WTC11 (cell line): ENCODE measurements around the gene ALAS1.
"Not testable (repeated sequence)": the region's sequence is repeated elsewhere in the genome, so short reads cannot be mapped to it uniquely, and the experiment has no call there.

Experiments
- ELF4 ChIP-seq: sonication (generic); formaldehyde crosslinking; IDR thresholded peaks from 2 replicates; pipeline ENCODE4 v1.8.1; 2022; ENCODE audit warnings: low read depth, mild to moderate bottlenecking, moderate library complexity, missing genetic modification reagents
- GRHL2 ChIP-seq: fragments of 250-450 bp; sonication (Bioruptor Pico); IDR thresholded peaks from 2 replicates; pipeline ENCODE4 v1.8.0; 2022; ENCODE audit warnings: mild to moderate bottlenecking, moderate library complexity; ENCODE audit not compliant: insufficient replicate concordance, severe bottlenecking
- SMAD3 ChIP-seq: sonication (generic); formaldehyde crosslinking; IDR thresholded peaks from 2 replicates; pipeline ENCODE4 v1.8.0; 2022; ENCODE audit warnings: missing genetic modification reagents, mild to moderate bottlenecking, borderline replicate concordance
- SP1 ChIP-seq: sonication (generic); formaldehyde crosslinking; conservative IDR thresholded peaks from 2 replicates; pipeline ENCODE4 v1.8.1; 2022; ENCODE audit warnings: missing genetic modification reagents
- TEAD1 ChIP-seq: sonication (generic); formaldehyde crosslinking; IDR thresholded peaks from 2 replicates; pipeline ENCODE4 v1.8.0; 2022; ENCODE audit warnings: mild to moderate bottlenecking, missing genetic modification reagents
- TF ChIP-seq, protein P1 (sequence below): fragments of 200-600 bp; IDR thresholded peaks from 2 replicates; pipeline ENCODE4 v1.8.0; 2022; ENCODE audit warnings: antibody characterized with exemption
- TF ChIP-seq, protein P2 (sequence below): sonication (generic); formaldehyde crosslinking; IDR thresholded peaks from 2 replicates; pipeline ENCODE4 v1.8.0; 2022; ENCODE audit warnings: mild to moderate bottlenecking, missing genetic modification reagents
- TF ChIP-seq, protein P3 (sequence below): sonication (generic); formaldehyde crosslinking; IDR thresholded peaks from 2 replicates; pipeline ENCODE4 v1.8.1; 2023; ENCODE audit warnings: mild to moderate bottlenecking, missing genetic modification reagents
- TF ChIP-seq, protein P4 (sequence below): sonication (generic); formaldehyde crosslinking; IDR thresholded peaks from 2 replicates; pipeline ENCODE4 v1.8.1; 2022; ENCODE audit warnings: mild to moderate bottlenecking, moderate library complexity, missing genetic modification reagents
- TF ChIP-seq, protein P5 (sequence below): sonication (generic); formaldehyde crosslinking; IDR thresholded peaks from 2 replicates; pipeline ENCODE4 v1.8.0; 2022; ENCODE audit warnings: mild to moderate bottlenecking, missing genetic modification reagents

DNA sequence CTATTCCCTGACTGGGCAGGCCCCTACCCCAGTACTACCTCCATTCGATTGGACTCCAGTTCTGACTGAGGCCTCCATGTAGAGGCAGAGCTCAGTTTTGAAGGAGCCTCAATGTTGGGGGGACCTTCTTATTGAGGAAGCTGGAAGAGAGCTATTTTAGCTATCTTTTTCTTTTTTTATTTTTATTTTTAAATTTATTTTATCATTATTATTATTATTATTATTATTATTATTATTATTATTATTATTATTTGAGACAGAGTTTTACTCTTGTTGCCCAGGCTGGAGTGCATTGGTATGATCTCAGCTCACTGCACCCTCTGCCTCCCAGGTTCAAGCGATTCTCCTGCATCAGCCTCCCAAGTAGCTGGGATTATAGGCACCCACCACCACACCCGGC, 27.7 kb upstream of the ALAS1 start:
- TF ChIP-seq, protein P1, sequence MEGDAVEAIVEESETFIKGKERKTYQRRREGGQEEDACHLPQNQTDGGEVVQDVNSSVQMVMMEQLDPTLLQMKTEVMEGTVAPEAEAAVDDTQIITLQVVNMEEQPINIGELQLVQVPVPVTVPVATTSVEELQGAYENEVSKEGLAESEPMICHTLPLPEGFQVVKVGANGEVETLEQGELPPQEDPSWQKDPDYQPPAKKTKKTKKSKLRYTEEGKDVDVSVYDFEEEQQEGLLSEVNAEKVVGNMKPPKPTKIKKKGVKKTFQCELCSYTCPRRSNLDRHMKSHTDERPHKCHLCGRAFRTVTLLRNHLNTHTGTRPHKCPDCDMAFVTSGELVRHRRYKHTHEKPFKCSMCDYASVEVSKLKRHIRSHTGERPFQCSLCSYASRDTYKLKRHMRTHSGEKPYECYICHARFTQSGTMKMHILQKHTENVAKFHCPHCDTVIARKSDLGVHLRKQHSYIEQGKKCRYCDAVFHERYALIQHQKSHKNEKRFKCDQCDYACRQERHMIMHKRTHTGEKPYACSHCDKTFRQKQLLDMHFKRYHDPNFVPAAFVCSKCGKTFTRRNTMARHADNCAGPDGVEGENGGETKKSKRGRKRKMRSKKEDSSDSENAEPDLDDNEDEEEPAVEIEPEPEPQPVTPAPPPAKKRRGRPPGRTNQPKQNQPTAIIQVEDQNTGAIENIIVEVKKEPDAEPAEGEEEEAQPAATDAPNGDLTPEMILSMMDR, result not testable (repeated sequence)
- TF ChIP-seq, protein P2, sequence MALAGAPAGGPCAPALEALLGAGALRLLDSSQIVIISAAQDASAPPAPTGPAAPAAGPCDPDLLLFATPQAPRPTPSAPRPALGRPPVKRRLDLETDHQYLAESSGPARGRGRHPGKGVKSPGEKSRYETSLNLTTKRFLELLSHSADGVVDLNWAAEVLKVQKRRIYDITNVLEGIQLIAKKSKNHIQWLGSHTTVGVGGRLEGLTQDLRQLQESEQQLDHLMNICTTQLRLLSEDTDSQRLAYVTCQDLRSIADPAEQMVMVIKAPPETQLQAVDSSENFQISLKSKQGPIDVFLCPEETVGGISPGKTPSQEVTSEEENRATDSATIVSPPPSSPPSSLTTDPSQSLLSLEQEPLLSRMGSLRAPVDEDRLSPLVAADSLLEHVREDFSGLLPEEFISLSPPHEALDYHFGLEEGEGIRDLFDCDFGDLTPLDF (CRISPR knock-in tag), result not testable (repeated sequence)
- TF ChIP-seq, protein P3, sequence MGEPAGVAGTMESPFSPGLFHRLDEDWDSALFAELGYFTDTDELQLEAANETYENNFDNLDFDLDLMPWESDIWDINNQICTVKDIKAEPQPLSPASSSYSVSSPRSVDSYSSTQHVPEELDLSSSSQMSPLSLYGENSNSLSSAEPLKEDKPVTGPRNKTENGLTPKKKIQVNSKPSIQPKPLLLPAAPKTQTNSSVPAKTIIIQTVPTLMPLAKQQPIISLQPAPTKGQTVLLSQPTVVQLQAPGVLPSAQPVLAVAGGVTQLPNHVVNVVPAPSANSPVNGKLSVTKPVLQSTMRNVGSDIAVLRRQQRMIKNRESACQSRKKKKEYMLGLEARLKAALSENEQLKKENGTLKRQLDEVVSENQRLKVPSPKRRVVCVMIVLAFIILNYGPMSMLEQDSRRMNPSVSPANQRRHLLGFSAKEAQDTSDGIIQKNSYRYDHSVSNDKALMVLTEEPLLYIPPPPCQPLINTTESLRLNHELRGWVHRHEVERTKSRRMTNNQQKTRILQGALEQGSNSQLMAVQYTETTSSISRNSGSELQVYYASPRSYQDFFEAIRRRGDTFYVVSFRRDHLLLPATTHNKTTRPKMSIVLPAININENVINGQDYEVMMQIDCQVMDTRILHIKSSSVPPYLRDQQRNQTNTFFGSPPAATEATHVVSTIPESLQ (CRISPR knock-in tag), result not testable (repeated sequence)
- not testable (repeated sequence) for TF ChIP-seq SP1, ELF4, SMAD3, TEAD1, GRHL2 (CRISPR knock-in tag)
- TF ChIP-seq, protein P4, sequence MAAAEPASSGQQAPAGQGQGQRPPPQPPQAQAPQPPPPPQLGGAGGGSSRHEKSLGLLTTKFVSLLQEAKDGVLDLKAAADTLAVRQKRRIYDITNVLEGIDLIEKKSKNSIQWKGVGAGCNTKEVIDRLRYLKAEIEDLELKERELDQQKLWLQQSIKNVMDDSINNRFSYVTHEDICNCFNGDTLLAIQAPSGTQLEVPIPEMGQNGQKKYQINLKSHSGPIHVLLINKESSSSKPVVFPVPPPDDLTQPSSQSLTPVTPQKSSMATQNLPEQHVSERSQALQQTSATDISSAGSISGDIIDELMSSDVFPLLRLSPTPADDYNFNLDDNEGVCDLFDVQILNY (CRISPR knock-in tag), result not testable (repeated sequence)
- TF ChIP-seq, protein P5, sequence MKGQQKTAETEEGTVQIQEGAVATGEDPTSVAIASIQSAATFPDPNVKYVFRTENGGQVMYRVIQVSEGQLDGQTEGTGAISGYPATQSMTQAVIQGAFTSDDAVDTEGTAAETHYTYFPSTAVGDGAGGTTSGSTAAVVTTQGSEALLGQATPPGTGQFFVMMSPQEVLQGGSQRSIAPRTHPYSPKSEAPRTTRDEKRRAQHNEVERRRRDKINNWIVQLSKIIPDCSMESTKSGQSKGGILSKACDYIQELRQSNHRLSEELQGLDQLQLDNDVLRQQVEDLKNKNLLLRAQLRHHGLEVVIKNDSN (CRISPR knock-in tag), result not testable (repeated sequence)
